ENCODE data around the gene EIF2B1. TPM values are rescaled to one million over a fixed set of nuclear protein-coding genes. Genes with fewer than 3 reads are reported as not detected.
"Not testable (repeated sequence)": the region's sequence is repeated elsewhere in the genome, so short reads cannot be mapped to it uniquely, and the experiment has no call there.

The EIF2B1 gene
- total RNA-seq, 4 donors from 2014 or later: 79.3 to 123 (median 104) TPM

GRCh38 chr12:123595729-123596128 is 37.8 kb downstream of the EIF2B1 start:
- peaks cover 0 to 4% (median under 1%) of the 10 kb centered on the region in 3 donors for H3K4me1 ChIP-seq
- peaks cover 0 to 86% (median 54%) of the 10 kb centered on the region in 3 donors for H3K36me3 ChIP-seq
- intact Hi-C loops (cut with DNase I): no loop called here
- TF ChIP-seq POLR2A (IDR thresholded peaks at IDR 0.05): no peak
- TF ChIP-seq CTCF (IDR thresholded peaks at IDR 0.05): no peak
- H3K4me3 ChIP-seq: no peak overlapping the region
- no peaks in the 10 kb centered on the region for H3K27me3 ChIP-seq
- H3K27ac ChIP-seq: no peak overlapping the region
- no peaks in the 10 kb centered on the region for H3K9me3 ChIP-seq
- no peak for DNase-seq

DNA sequence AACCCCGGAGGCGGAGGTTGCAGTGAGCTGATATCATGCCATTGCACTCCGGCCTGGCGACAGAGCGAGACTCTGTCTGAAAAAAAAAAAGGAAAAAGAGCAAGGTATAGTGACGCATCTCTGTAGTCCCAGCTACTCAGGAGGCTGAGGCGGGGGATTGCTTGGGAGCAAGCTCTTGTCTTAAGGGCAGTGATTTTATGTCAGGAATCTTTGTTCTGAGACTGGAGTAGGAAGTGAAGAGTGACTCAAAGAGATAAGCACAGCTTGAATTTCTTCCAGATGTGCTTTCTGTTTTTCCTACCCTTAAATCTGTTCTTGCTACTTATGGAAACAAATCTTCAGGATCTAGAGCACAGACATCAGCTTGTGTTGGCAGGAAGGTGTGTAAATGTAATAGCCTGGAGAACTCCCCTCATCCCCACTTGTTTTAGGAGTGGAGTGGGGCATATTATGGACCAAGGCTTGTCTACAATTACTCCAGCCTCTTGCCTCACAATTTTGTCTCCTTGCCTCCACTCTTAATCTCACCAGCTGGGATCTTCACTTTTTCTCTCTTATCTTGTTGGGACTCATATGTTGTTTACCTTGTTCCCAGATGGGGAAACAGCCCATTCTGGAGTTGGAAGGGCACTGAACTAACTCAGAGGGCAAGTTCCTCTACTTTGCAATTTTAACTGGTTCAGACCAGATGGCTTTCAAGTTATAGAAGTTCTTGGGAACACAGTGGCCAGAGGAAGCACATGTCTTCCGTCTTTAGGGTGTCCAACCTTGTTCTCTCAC is 41.6 kb downstream of the EIF2B1 start:
- Histone ChIP-seq H3K36me3 (peaks cover 0 to 100% (median 65%) of the 10 kb centered on the region in 3 donors), H3K4me1 (peaks cover 0 to 29% (median 15%) of the 10 kb centered on the region in 3 donors), H3K27me3 (no peaks in the 10 kb centered on the region), H3K27ac (no peak overlapping the region), H3K4me3 (no peak overlapping the region), H3K9me3 (no peaks in the 10 kb centered on the region)
- intact Hi-C loops (cut with DNase I): no loop called here
- no peak for TF ChIP-seq POLR2A (IDR thresholded peaks at IDR 0.05)
- no peak for TF ChIP-seq CTCF (IDR thresholded peaks at IDR 0.05)
- WGBS, 2 donors: 80 to 83% methylated on average over 8 of the region's 8 CpGs
- no peak for DNase-seq

DNA sequence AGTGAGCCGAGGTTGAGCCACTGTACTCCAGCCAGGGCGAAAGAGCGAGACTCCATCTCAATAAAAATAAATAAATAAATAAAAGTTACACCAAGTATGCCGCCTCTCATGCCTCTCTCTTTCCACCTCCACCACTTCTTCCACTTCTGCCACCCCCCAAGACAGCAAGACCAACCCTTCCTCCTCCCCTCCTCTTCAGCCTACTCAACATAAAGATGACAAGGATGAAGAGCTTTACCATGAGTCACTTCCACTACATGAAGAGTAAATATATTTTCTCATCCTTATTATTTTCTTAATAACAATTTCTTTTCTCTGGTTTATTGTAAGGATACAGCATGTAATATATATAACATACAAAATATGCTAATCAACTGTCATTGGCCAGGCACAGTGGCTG is 52.7 kb downstream of the EIF2B1 start:
- Histone ChIP-seq H3K27me3 (no peaks in the 10 kb centered on the region), H3K4me3 (no peak overlapping the region), H3K36me3 (no peaks in the 10 kb centered on the region), H3K27ac (no peak overlapping the region), H3K4me1 (peaks cover 7 to 28% (median 23%) of the 10 kb centered on the region in 3 donors), H3K9me3 (no peaks in the 10 kb centered on the region)
- WGBS, 2 donors: 90 to 97% methylated on average over 4 of the region's 4 CpGs
- no peak for TF ChIP-seq CTCF (IDR thresholded peaks at IDR 0.05)
- TF ChIP-seq POLR2A (IDR thresholded peaks at IDR 0.05): no peak
- intact Hi-C loops (cut with DNase I): no loop called here
- no peak for DNase-seq

DNA sequence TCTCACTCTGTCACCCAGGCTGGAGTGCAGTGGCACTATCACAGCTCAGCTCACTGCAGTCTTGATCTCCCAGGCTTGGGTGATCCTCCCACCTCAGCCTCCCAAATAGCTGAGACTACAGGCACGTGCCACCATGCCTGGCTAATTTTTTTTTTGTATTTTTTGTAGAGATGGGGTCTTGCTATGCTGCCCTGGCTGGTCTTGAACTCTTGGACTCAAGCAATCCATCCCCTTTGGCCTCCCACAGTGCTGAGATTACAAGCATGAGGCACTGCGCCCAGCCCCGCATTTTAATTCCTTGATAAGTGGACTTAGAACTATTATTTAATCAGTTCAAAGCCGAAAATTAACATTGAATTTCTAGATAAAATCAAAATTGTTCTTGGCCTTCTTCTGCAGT is 54.7 kb downstream of the EIF2B1 start:
- H3K27ac ChIP-seq; H3K9me3 ChIP-seq; H3K36me3 ChIP-seq; H3K27me3 ChIP-seq; intact Hi-C loops (cut with DNase I); H3K4me3 ChIP-seq; DNase-seq: not testable (repeated sequence)
- WGBS, 2 donors: 75 to 91% methylated on average over 1 to 3 of the region's 4 CpGs
- peaks cover 7 to 20% (median 16%) of the 10 kb centered on the region in 3 donors for H3K4me1 ChIP-seq

GRCh38 chr12:123578243-123578642 is 55.2 kb downstream of the EIF2B1 start:
- 87 to 91% methylated on average over 3 of the region's 3 CpGs for WGBS, 2 donors
- no peaks in the 10 kb centered on the region for H3K36me3 ChIP-seq
- no peak for DNase-seq
- intact Hi-C loops (cut with DNase I): no loop called here
- no peak overlapping the region for H3K4me3 ChIP-seq
- no peak overlapping the region for H3K27ac ChIP-seq
- peaks cover 6 to 17% (median 14%) of the 10 kb centered on the region in 3 donors for H3K4me1 ChIP-seq
- no peaks in the 10 kb centered on the region for H3K27me3 ChIP-seq
- TF ChIP-seq CTCF (IDR thresholded peaks at IDR 0.05): no peak
- TF ChIP-seq POLR2A (IDR thresholded peaks at IDR 0.05): no peak
- no peaks in the 10 kb centered on the region for H3K9me3 ChIP-seq
